ENCODE data around the gene GJB4.

DNA sequence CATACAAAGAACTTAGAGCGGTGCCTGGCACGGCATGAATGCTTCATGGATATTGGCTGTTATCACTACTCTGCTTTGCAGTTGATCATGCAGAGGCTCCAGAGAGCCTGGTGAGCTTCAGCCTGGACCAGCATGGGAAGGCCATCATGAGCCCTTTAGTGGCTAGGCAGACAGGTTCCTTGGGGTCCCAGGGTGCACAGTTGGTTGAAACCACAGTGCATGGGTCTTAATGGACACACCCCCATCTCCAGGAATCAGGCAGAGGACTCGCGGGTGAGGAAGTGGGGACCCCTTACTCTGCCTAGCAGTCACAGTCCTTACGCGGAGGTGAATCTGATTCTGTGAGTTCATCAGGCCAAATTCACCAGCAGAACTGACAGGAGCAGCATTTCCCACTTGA is 3.6 kb upstream of the GJB4 start:
- TF ChIP-seq, protein P1, sequence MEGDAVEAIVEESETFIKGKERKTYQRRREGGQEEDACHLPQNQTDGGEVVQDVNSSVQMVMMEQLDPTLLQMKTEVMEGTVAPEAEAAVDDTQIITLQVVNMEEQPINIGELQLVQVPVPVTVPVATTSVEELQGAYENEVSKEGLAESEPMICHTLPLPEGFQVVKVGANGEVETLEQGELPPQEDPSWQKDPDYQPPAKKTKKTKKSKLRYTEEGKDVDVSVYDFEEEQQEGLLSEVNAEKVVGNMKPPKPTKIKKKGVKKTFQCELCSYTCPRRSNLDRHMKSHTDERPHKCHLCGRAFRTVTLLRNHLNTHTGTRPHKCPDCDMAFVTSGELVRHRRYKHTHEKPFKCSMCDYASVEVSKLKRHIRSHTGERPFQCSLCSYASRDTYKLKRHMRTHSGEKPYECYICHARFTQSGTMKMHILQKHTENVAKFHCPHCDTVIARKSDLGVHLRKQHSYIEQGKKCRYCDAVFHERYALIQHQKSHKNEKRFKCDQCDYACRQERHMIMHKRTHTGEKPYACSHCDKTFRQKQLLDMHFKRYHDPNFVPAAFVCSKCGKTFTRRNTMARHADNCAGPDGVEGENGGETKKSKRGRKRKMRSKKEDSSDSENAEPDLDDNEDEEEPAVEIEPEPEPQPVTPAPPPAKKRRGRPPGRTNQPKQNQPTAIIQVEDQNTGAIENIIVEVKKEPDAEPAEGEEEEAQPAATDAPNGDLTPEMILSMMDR (IDR thresholded peaks at IDR 0.05): no peak
- no peak for TF ChIP-seq POLR2A (IDR thresholded peaks at IDR 0.05)
